ENCODE results near the gene TIMM22.
"Not testable (repeated sequence)": the region's sequence is repeated elsewhere in the genome, so short reads cannot be mapped to it uniquely, and the experiment has no call there.

The TIMM22 gene

GRCh38 chr17:1040216-1040600 lies 43.3 kb downstream of the TIMM22 start:
- DNase-seq = no peak

GRCh38 chr17:1041746-1042145 lies 44.8 kb downstream of the TIMM22 start:
- DNase-seq = no peak

GRCh38 chr17:1042486-1042885 lies 45.6 kb downstream of the TIMM22 start:
- no peak for DNase-seq

- no peak for DNase-seq
These were observed 46.8 kb downstream of the TIMM22 start for GRCh38 chr17:1043601-1044251.

GRCh38 chr17:1044387-1045009 lies 47.6 kb downstream of the TIMM22 start:
- not testable (repeated sequence) for DNase-seq

- DNase-seq = no peak
These were observed 48.5 kb downstream of the TIMM22 start for GRCh38 chr17:1045456-1045855.

- DNase-seq = no peak
These were observed 50.4 kb downstream of the TIMM22 start for GRCh38 chr17:1047177-1047878.

- DNase-seq = no peak
These were observed 51.0 kb downstream of the TIMM22 start for GRCh38 chr17:1047879-1048470.

GRCh38 chr17:1048516-1049115 lies 51.7 kb downstream of the TIMM22 start:
- not testable (repeated sequence) for DNase-seq

- no peak for DNase-seq
These were observed 52.7 kb downstream of the TIMM22 start for GRCh38 chr17:1049446-1050225.

- DNase-seq = no peak
These were observed 53.5 kb downstream of the TIMM22 start for GRCh38 chr17:1050246-1050995.

GRCh38 chr17:1050996-1051925 lies 54.3 kb downstream of the TIMM22 start:
- no peak for DNase-seq
